GM23338 (cell line): ENCODE data around the gene SERPINI1. TPM values are rescaled to one million over a fixed set of nuclear protein-coding genes. Genes with fewer than 3 reads are reported as not detected.

Experiments used
- ATAC-seq: fragments of 200-7000 bp; cut with Tn5 transposase; 3 replicates; pipeline ENCODE4 v1.9.1; 2020
- DNase-seq: peaks from one replicate; pipeline ENCODE4 v3.0.0-alpha.2; 2015; ENCODE audit warnings: low spot score
- H2AFZ ChIP-seq: fragments of 200-600 bp; sonication (generic); 2 replicates; pipeline ENCODE4 v1.8.0; 2016; ENCODE audit warnings: antibody characterized with exemption, mild to moderate bottlenecking, moderate library complexity
- H3F3A ChIP-seq: fragments of 200-600 bp; sonication (generic); replicated peaks from 2 replicates; pipeline ENCODE4 v1.8.0; 2017; ENCODE audit warnings: antibody characterized with exemption, mixed run types, low read depth
- H3K27ac ChIP-seq: fragments of 200-600 bp; sonication (generic); 2 replicates; pipeline ENCODE4 v1.6.1; 2016; ENCODE audit warnings: low read depth
- H3K27me3 ChIP-seq: fragments of 200-600 bp; sonication (generic); 2 replicates; pipeline ENCODE4 v1.8.0; 2016; ENCODE audit warnings: mild to moderate bottlenecking, mixed run types, moderate library complexity; ENCODE audit not compliant: insufficient read depth
- H3K36me3 ChIP-seq: fragments of 200-600 bp; sonication (generic); 2 replicates; pipeline ENCODE4 v1.8.0; 2016; ENCODE audit warnings: mild to moderate bottlenecking; ENCODE audit not compliant: insufficient read depth
- H3K4me1 ChIP-seq: fragments of 200-600 bp; sonication (generic); 2 replicates; pipeline ENCODE4 v1.8.0; 2016; ENCODE audit warnings: mild to moderate bottlenecking, moderate library complexity; ENCODE audit not compliant: insufficient read depth
- H3K4me2 ChIP-seq: fragments of 200-600 bp; sonication (generic); 2 replicates; pipeline ENCODE4 v1.7.1; 2017; ENCODE audit warnings: mixed run types
- H3K4me3 ChIP-seq: fragments of 200-600 bp; sonication (generic); 2 replicates; pipeline ENCODE4 v1.6.1; 2016; ENCODE audit warnings: mixed run types
- H3K79me2 ChIP-seq: fragments of 200-600 bp; sonication (generic); replicated peaks from 2 replicates; pipeline ENCODE4 v1.8.0; 2017; ENCODE audit warnings: mild to moderate bottlenecking; ENCODE audit not compliant: insufficient read depth
- H3K9me2 ChIP-seq: fragments of 200-600 bp; sonication (generic); 2 replicates; pipeline ENCODE4 v1.8.0; 2017; ENCODE audit not compliant: insufficient read depth
- H4K20me1 ChIP-seq: fragments of 200-600 bp; sonication (generic); replicated peaks from 2 replicates; pipeline ENCODE4 v1.8.0; 2017; ENCODE audit warnings: mild to moderate bottlenecking; ENCODE audit not compliant: insufficient read depth
- H3K27ac Mint-ChIP-seq: 2 replicates; pipeline ENCODE4 v1.8.0; 2020; ENCODE audit warnings: inconsistent platforms, mild to moderate bottlenecking, moderate library complexity, mixed read lengths
- H3K27me3 Mint-ChIP-seq: 3 replicates; pipeline ENCODE4 v1.8.0; 2022; ENCODE audit warnings: low read depth, mild to moderate bottlenecking, moderate library complexity, mixed read lengths, inconsistent platforms; ENCODE audit not compliant: insufficient read depth, poor library complexity
- H3K36me3 Mint-ChIP-seq: 3 replicates; pipeline ENCODE4 v1.8.0; 2021; ENCODE audit warnings: low read depth, mild to moderate bottlenecking, inconsistent platforms, moderate library complexity, mixed read lengths
- H3K4me1 Mint-ChIP-seq: 3 replicates; pipeline ENCODE4 v1.8.0; 2020; ENCODE audit warnings: mild to moderate bottlenecking, inconsistent platforms, mixed read lengths
- H3K4me3 Mint-ChIP-seq: 3 replicates; pipeline ENCODE4 v1.8.0; 2021; ENCODE audit warnings: moderate library complexity, mild to moderate bottlenecking, inconsistent platforms, mixed read lengths
- H3K9me3 Mint-ChIP-seq: 3 replicates; pipeline ENCODE4 v1.8.0; 2020; ENCODE audit warnings: moderate library complexity, mild to moderate bottlenecking, inconsistent platforms, mixed read lengths
- CREB1 ChIP-seq: fragments of 250-450 bp; sonication (Bioruptor Pico); IDR thresholded peaks from 2 replicates; pipeline ENCODE4 v1.5.0; 2020; ENCODE audit warnings: low read depth, mild to moderate bottlenecking, moderate library complexity
- CTCF ChIP-seq, 2 experiments: fragments of 200-600 bp in 1 of 2; sonication (generic) in 1 of 2; conservative IDR thresholded peaks; 2 replicates each; pipeline versions ENCODE4 v1.5.1 to v1.6.1; 2016 to 2017; ENCODE audit warnings: antibody characterized with exemption in 2 of 2, low read depth in 2 of 2, mild to moderate bottlenecking in 2 of 2, moderate library complexity in 1 of 2
- EZH2 ChIP-seq: fragments of 200-600 bp; sonication (generic); IDR thresholded peaks from one replicate; pipeline ENCODE4 v1.8.0; 2017; ENCODE audit warnings: antibody characterized with exemption, mild to moderate bottlenecking, low read depth; ENCODE audit not compliant: unreplicated experiment
- EZH2phosphoT487 ChIP-seq: fragments of 200-600 bp; sonication (generic); IDR thresholded peaks from one replicate; pipeline ENCODE4 v1.8.1; 2018; ENCODE audit warnings: antibody characterized with exemption; ENCODE audit not compliant: unreplicated experiment
- JUNB ChIP-seq: IDR thresholded peaks from one replicate; pipeline ENCODE4 v1.6.1; 2016; ENCODE audit warnings: antibody characterized with exemption; ENCODE audit not compliant: unreplicated experiment
- NANOG ChIP-seq: IDR thresholded peaks from 2 replicates; pipeline ENCODE4 v1.6.1; 2016; ENCODE audit warnings: antibody characterized with exemption, borderline replicate concordance
- POLR2AphosphoS5 ChIP-seq: IDR thresholded peaks from 2 replicates; pipeline ENCODE4 v1.6.1; 2016; ENCODE audit warnings: antibody characterized with exemption, low read depth
- STAT1 ChIP-seq: IDR thresholded peaks from one replicate; pipeline ENCODE4 v1.6.1; 2016; ENCODE audit warnings: antibody characterized with exemption; ENCODE audit not compliant: unreplicated experiment
- ZNF114 ChIP-seq: fragments of 250-450 bp; sonication (Bioruptor Pico); IDR thresholded peaks from 2 replicates; pipeline ENCODE4 v1.5.0; 2020; ENCODE audit warnings: mild to moderate bottlenecking, moderate library complexity
- ZNF331 ChIP-seq: fragments of 250-450 bp; sonication (Bioruptor Pico); IDR thresholded peaks from 2 replicates; pipeline ENCODE4 v1.5.0; 2020; ENCODE audit warnings: low read depth, mild to moderate bottlenecking, moderate library complexity
- polyA plus RNA-seq: library from polyadenylated mRNA; unstranded; fragments of >200 nt; fragmentation: Nextera tagmentation; extraction: Ambion mirVana; gene quantifications from 2 replicates; pipeline ENCODE4 v1.2.1, GENCODE V29; 2016
- total RNA-seq: library from RNA; depleted of rRNA; stranded (reverse); fragments of >200 nt; shearing (Covaris generic); gene quantifications from 2 replicates; pipeline ENCODE4 v1.2.3, GENCODE V29; 2014
- TF ChIP-seq, protein P1 (sequence below): IDR thresholded peaks from 2 replicates; pipeline ENCODE4 v1.6.1; 2016; ENCODE audit warnings: antibody characterized with exemption
- TF ChIP-seq, protein P2 (sequence below): fragments of 250-450 bp; sonication (Bioruptor Pico); IDR thresholded peaks from 2 replicates; pipeline ENCODE4 v1.5.0; 2020; ENCODE audit warnings: mild to moderate bottlenecking, moderate library complexity
- TF ChIP-seq, protein P3 (sequence below): IDR thresholded peaks from one replicate; pipeline ENCODE4 v1.6.1; 2018; ENCODE audit warnings: antibody characterized with exemption; ENCODE audit not compliant: unreplicated experiment

Gene SERPINI1
- total and polyA plus RNA-seq, 2 experiments from 2014 or later = 9.2 to 26.6 TPM

DNA sequence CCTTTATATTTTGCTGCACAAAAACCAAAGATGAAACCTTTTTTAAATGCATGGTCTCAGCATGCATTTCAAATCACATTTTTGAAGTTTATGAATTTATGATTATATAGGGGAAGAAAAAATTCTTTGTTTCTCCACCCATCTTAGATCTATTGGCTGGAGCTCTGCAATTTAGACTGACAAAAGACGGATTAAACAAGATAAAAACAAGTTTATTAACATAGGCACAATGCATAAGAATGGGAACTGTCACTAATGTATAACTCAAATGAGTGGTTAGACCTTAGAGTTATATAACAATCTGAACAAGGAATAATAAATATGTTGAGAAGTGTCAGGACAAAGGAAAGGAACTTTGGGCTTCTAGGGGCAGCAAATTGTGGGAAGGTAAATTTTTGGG, 132.5 kb downstream of the SERPINI1 start:
- Histone ChIP-seq H3K27ac (no peak overlapping the region), H3K4me2 (no peak overlapping the region), H3K27me3 (no peaks in the 10 kb centered on the region), H3K4me1 (peaks cover 7% of the 10 kb centered on the region; the same call in 1 of the 2 replicates), H3K4me3 (no peak overlapping the region), H3K9me2 (no peaks in the 10 kb centered on the region), H3K36me3 (no peaks in the 10 kb centered on the region), H3F3A (no peaks in the 10 kb centered on the region), H2AFZ (no peak overlapping the region), H4K20me1 (no peaks in the 10 kb centered on the region), H3K79me2 (no peaks in the 10 kb centered on the region)
- Mint-ChIP-seq H3K9me3 (no peaks in the 10 kb centered on the region), H3K4me3 (no peak overlapping the region), H3K27me3 (no peaks in the 10 kb centered on the region), H3K36me3 (no peaks in the 10 kb centered on the region), H3K27ac (no peak overlapping the region), H3K4me1 (peaks cover 5% of the 10 kb centered on the region; the same call in 2 of the 3 replicates)
- TF ChIP-seq JUNB (no peak), ZNF114 (no peak), ZNF331 (CRISPR knock-in tag) (no peak), EZH2phosphoT487 (no peak), STAT1 (no peak), CREB1 (CRISPR knock-in tag) (no peak), POLR2AphosphoS5 (no peak), EZH2 (no peak), NANOG (no peak), CTCF (conservative IDR thresholded peaks at IDR 0.05; ENCODE audit: low read depth in 2 of 2) (no peak)
- TF ChIP-seq, protein P1, sequence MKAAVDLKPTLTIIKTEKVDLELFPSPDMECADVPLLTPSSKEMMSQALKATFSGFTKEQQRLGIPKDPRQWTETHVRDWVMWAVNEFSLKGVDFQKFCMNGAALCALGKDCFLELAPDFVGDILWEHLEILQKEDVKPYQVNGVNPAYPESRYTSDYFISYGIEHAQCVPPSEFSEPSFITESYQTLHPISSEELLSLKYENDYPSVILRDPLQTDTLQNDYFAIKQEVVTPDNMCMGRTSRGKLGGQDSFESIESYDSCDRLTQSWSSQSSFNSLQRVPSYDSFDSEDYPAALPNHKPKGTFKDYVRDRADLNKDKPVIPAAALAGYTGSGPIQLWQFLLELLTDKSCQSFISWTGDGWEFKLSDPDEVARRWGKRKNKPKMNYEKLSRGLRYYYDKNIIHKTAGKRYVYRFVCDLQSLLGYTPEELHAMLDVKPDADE = no peak
- TF ChIP-seq, protein P2, sequence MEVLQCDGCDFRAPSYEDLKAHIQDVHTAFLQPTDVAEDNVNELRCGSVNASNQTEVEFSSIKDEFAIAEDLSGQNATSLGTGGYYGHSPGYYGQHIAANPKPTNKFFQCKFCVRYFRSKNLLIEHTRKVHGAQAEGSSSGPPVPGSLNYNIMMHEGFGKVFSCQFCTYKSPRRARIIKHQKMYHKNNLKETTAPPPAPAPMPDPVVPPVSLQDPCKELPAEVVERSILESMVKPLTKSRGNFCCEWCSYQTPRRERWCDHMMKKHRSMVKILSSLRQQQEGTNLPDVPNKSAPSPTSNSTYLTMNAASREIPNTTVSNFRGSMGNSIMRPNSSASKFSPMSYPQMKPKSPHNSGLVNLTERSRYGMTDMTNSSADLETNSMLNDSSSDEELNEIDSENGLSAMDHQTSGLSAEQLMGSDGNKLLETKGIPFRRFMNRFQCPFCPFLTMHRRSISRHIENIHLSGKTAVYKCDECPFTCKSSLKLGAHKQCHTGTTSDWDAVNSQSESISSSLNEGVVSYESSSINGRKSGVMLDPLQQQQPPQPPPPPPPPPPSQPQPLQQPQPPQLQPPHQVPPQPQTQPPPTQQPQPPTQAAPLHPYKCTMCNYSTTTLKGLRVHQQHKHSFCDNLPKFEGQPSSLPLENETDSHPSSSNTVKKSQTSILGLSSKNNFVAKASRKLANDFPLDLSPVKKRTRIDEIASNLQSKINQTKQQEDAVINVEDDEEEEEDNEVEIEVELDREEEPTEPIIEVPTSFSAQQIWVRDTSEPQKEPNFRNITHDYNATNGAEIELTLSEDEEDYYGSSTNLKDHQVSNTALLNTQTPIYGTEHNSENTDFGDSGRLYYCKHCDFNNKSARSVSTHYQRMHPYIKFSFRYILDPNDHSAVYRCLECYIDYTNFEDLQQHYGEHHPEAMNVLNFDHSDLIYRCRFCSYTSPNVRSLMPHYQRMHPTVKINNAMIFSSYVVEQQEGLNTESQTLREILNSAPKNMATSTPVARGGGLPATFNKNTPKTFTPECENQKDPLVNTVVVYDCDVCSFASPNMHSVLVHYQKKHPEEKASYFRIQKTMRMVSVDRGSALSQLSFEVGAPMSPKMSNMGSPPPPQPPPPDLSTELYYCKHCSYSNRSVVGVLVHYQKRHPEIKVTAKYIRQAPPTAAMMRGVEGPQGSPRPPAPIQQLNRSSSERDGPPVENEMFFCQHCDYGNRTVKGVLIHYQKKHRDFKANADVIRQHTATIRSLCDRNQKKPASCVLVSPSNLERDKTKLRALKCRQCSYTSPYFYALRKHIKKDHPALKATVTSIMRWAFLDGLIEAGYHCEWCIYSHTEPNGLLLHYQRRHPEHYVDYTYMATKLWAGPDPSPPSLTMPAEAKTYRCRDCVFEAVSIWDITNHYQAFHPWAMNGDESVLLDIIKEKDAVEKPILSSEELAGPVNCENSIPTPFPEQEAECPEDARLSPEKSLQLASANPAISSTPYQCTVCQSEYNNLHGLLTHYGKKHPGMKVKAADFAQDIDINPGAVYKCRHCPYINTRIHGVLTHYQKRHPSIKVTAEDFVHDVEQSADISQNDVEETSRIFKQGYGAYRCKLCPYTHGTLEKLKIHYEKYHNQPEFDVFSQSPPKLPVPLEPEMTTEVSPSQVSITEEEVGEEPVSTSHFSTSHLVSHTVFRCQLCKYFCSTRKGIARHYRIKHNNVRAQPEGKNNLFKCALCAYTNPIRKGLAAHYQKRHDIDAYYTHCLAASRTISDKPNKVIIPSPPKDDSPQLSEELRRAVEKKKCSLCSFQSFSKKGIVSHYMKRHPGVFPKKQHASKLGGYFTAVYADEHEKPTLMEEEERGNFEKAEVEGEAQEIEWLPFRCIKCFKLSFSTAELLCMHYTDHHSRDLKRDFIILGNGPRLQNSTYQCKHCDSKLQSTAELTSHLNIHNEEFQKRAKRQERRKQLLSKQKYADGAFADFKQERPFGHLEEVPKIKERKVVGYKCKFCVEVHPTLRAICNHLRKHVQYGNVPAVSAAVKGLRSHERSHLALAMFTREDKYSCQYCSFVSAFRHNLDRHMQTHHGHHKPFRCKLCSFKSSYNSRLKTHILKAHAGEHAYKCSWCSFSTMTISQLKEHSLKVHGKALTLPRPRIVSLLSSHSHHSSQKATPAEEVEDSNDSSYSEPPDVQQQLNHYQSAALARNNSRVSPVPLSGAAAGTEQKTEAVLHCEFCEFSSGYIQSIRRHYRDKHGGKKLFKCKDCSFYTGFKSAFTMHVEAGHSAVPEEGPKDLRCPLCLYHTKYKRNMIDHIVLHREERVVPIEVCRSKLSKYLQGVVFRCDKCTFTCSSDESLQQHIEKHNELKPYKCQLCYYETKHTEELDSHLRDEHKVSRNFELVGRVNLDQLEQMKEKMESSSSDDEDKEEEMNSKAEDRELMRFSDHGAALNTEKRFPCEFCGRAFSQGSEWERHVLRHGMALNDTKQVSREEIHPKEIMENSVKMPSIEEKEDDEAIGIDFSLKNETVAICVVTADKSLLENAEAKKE (CRISPR knock-in tag) = no peak
- TF ChIP-seq, protein P3, sequence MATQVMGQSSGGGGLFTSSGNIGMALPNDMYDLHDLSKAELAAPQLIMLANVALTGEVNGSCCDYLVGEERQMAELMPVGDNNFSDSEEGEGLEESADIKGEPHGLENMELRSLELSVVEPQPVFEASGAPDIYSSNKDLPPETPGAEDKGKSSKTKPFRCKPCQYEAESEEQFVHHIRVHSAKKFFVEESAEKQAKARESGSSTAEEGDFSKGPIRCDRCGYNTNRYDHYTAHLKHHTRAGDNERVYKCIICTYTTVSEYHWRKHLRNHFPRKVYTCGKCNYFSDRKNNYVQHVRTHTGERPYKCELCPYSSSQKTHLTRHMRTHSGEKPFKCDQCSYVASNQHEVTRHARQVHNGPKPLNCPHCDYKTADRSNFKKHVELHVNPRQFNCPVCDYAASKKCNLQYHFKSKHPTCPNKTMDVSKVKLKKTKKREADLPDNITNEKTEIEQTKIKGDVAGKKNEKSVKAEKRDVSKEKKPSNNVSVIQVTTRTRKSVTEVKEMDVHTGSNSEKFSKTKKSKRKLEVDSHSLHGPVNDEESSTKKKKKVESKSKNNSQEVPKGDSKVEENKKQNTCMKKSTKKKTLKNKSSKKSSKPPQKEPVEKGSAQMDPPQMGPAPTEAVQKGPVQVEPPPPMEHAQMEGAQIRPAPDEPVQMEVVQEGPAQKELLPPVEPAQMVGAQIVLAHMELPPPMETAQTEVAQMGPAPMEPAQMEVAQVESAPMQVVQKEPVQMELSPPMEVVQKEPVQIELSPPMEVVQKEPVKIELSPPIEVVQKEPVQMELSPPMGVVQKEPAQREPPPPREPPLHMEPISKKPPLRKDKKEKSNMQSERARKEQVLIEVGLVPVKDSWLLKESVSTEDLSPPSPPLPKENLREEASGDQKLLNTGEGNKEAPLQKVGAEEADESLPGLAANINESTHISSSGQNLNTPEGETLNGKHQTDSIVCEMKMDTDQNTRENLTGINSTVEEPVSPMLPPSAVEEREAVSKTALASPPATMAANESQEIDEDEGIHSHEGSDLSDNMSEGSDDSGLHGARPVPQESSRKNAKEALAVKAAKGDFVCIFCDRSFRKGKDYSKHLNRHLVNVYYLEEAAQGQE = no peak
- DNase-seq (no peak), ATAC-seq (no peak)
